Measurements from ENCODE around the gene GRAMD4.
"Not testable (repeated sequence)": the region's sequence is repeated elsewhere in the genome, so short reads cannot be mapped to it uniquely, and the experiment has no call there.

GRAMD4 gene

GRCh38 chr22:46621243-46621930 lies 1.2 kb downstream of the GRAMD4 start:
- DNase-seq, result not testable (repeated sequence)

- DNase-seq, result no peak
Measured at GRCh38 chr22:46622081-46622521, 1.9 kb downstream of the GRAMD4 start.

GRCh38 chr22:46625113-46625842 lies 5.1 kb downstream of the GRAMD4 start:
- DNase-seq, result no peak

- no peak for DNase-seq
Measured at GRCh38 chr22:46625843-46626349, 5.7 kb downstream of the GRAMD4 start.

- no peak for DNase-seq
Measured at GRCh38 chr22:46626356-46626755, 6.2 kb downstream of the GRAMD4 start.

- no peak for DNase-seq
Measured at GRCh38 chr22:46626911-46627805, 7.0 kb downstream of the GRAMD4 start.

- DNase-seq, result no peak
Measured at GRCh38 chr22:46627806-46628482, 7.8 kb downstream of the GRAMD4 start.

GRCh38 chr22:46628756-46629155 lies 8.6 kb downstream of the GRAMD4 start:
- DNase-seq, result no peak

GRCh38 chr22:46629291-46629690 lies 9.1 kb downstream of the GRAMD4 start:
- DNase-seq, result no peak

GRCh38 chr22:46631113-46631512 lies 10.9 kb downstream of the GRAMD4 start:
- no peak for DNase-seq

GRCh38 chr22:46632646-46633249 lies 12.6 kb downstream of the GRAMD4 start:
- no peak for DNase-seq

GRCh38 chr22:46633334-46633890 lies 13.2 kb downstream of the GRAMD4 start:
- no peak for DNase-seq

GRCh38 chr22:46634011-46634699 lies 14.0 kb downstream of the GRAMD4 start:
- DNase-seq, result no peak

- not testable (repeated sequence) for DNase-seq
Measured at GRCh38 chr22:46634973-46635685, 14.9 kb downstream of the GRAMD4 start.

GRCh38 chr22:46635756-46636155 lies 15.6 kb downstream of the GRAMD4 start:
- DNase-seq, result no peak

GRCh38 chr22:46636221-46637002 lies 16.2 kb downstream of the GRAMD4 start:
- no peak for DNase-seq

- no peak for DNase-seq
Measured at GRCh38 chr22:46637711-46638600, 17.8 kb downstream of the GRAMD4 start.

GRCh38 chr22:46638601-46639431 lies 18.6 kb downstream of the GRAMD4 start:
- DNase-seq, result no peak
